ENCODE measurements around the gene GPR15.

DNA sequence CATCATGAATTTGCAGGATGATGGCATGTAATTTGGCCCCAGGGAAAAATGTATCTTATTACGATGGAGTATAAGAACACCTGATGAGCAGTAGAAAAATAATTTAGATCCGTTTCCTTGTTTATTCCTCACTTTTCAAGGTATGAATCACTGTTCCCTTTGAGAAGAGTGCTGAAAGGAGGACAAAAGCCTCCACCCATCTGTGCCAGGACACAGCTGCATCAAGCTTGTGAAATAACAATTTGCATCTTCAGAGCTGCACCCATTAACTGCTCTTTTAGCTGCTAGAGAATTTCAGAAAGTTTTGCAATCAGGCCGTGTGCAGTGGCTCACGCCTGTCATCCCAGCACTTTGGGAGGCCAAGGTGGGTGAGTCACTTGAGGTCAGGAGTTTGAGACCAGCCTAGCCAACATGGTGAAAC is 18.7 kb upstream of the GPR15 start:
- TF ChIP-seq, protein P1, sequence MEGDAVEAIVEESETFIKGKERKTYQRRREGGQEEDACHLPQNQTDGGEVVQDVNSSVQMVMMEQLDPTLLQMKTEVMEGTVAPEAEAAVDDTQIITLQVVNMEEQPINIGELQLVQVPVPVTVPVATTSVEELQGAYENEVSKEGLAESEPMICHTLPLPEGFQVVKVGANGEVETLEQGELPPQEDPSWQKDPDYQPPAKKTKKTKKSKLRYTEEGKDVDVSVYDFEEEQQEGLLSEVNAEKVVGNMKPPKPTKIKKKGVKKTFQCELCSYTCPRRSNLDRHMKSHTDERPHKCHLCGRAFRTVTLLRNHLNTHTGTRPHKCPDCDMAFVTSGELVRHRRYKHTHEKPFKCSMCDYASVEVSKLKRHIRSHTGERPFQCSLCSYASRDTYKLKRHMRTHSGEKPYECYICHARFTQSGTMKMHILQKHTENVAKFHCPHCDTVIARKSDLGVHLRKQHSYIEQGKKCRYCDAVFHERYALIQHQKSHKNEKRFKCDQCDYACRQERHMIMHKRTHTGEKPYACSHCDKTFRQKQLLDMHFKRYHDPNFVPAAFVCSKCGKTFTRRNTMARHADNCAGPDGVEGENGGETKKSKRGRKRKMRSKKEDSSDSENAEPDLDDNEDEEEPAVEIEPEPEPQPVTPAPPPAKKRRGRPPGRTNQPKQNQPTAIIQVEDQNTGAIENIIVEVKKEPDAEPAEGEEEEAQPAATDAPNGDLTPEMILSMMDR (IDR thresholded peaks at IDR 0.05; ENCODE audit: low read depth, low read length): no peak
- no peak for TF ChIP-seq EZH2phosphoT487 (IDR thresholded peaks at IDR 0.05; ENCODE audit: low read depth)

Data from OCI-LY3 (cell line).